Osteocyte (in vitro differentiated cells): ENCODE results near the gene PDE1C. TPM values are rescaled to one million over a fixed set of nuclear protein-coding genes. Genes with fewer than 3 reads are reported as not detected.
"Not testable (repeated sequence)": the region's sequence is repeated elsewhere in the genome, so short reads cannot be mapped to it uniquely, and the experiment has no call there.

ENCODE experiments used
- DNase-seq: peaks from one replicate; pipeline ENCODE4 v3.0.0; 2021; ENCODE audit warnings: mixed read lengths; ENCODE audit not compliant: unreplicated experiment; ENCODE audit errors: extremely low spot score
- H3K27ac Mint-ChIP-seq: one replicate; pipeline ENCODE4 v1.8.0; 2021; ENCODE audit warnings: mild to moderate bottlenecking, mixed read lengths; ENCODE audit not compliant: unreplicated experiment
- H3K27me3 Mint-ChIP-seq: one replicate; pipeline ENCODE4 v1.8.0; 2021; ENCODE audit warnings: mixed read lengths; ENCODE audit not compliant: unreplicated experiment
- H3K36me3 Mint-ChIP-seq: one replicate; pipeline ENCODE4 v1.8.0; 2021; ENCODE audit warnings: mixed read lengths; ENCODE audit not compliant: unreplicated experiment
- H3K4me1 Mint-ChIP-seq: one replicate; pipeline ENCODE4 v1.8.0; 2021; ENCODE audit warnings: mixed read lengths; ENCODE audit not compliant: unreplicated experiment
- H3K4me3 Mint-ChIP-seq: one replicate; pipeline ENCODE4 v1.8.0; 2021; ENCODE audit warnings: mild to moderate bottlenecking, moderate library complexity, mixed read lengths; ENCODE audit not compliant: unreplicated experiment
- H3K9me3 Mint-ChIP-seq: one replicate; pipeline ENCODE4 v1.8.0; 2021; ENCODE audit warnings: mixed read lengths; ENCODE audit not compliant: unreplicated experiment
- total RNA-seq: library from RNA; stranded (reverse); gene quantifications from 2 replicates; pipeline ENCODE4 v1.2.1, GENCODE V29; 2021
- TF ChIP-seq, protein P1 (sequence below): fragments of 200-600 bp; sonication (generic); IDR thresholded peaks from 2 replicates; pipeline ENCODE4 v1.5.0; 2021; ENCODE audit warnings: antibody characterized with exemption, mild to moderate bottlenecking, moderate library complexity

Gene PDE1C
- total RNA-seq, 1 donor from 2014 or later: 187 TPM

DNA sequence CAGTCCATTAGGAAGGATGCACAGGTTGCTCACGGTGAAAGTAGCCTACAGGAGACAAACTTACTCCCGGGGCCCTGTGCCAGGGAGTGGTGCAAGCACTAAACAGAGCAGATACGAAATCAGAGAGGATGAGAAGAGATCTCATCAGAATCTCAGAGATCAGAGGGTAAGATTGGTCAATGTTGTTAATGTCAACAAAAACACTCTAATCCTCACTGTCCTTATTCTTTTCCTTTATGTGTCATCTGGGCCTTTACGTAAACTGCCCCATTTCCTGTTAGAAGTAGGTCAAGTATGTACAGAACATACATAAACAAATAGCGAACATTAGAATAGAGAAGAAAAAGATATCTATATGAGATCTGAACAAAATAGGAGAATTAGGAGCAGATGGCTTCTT lies 220.1 kb downstream of the PDE1C start:
- DNase-seq: no peak
- H3K27me3 Mint-ChIP-seq: no peaks in the 10 kb centered on the region
- H3K36me3 Mint-ChIP-seq: peaks cover 42% of the 10 kb centered on the region
- no peak overlapping the region for H3K27ac Mint-ChIP-seq
- peaks cover 1% of the 10 kb centered on the region for H3K9me3 Mint-ChIP-seq
- H3K4me3 Mint-ChIP-seq: no peak overlapping the region
- TF ChIP-seq, protein P1, sequence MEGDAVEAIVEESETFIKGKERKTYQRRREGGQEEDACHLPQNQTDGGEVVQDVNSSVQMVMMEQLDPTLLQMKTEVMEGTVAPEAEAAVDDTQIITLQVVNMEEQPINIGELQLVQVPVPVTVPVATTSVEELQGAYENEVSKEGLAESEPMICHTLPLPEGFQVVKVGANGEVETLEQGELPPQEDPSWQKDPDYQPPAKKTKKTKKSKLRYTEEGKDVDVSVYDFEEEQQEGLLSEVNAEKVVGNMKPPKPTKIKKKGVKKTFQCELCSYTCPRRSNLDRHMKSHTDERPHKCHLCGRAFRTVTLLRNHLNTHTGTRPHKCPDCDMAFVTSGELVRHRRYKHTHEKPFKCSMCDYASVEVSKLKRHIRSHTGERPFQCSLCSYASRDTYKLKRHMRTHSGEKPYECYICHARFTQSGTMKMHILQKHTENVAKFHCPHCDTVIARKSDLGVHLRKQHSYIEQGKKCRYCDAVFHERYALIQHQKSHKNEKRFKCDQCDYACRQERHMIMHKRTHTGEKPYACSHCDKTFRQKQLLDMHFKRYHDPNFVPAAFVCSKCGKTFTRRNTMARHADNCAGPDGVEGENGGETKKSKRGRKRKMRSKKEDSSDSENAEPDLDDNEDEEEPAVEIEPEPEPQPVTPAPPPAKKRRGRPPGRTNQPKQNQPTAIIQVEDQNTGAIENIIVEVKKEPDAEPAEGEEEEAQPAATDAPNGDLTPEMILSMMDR: no peak
- peaks cover 12% of the 10 kb centered on the region for H3K4me1 Mint-ChIP-seq

DNA sequence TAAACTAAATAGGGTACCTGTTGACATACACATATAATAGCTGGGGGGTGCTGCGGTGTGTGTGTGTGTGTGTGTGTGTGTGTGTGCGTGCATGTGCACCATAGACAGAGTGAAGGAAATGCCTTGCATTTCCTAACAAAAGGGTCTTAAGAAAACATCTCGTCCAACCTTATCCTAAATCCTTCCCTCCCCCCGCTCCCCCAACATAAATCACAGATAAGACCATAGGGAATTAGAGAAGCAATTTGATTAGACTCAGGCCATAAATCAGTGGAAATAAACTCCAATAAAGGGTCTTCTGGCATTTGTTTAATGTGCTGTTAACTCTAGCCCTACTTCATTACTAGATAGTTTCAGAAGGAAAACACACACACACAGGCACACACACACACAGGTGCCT lies 234.7 kb downstream of the PDE1C start:
- H3K27me3 Mint-ChIP-seq: no peaks in the 10 kb centered on the region
- no peak for DNase-seq
- no peaks in the 10 kb centered on the region for H3K9me3 Mint-ChIP-seq
- peaks cover 40% of the 10 kb centered on the region for H3K36me3 Mint-ChIP-seq
- TF ChIP-seq, protein P1: no peak
- H3K4me1 Mint-ChIP-seq: peaks cover 7% of the 10 kb centered on the region
- no peak overlapping the region for H3K4me3 Mint-ChIP-seq
- no peak overlapping the region for H3K27ac Mint-ChIP-seq

DNA sequence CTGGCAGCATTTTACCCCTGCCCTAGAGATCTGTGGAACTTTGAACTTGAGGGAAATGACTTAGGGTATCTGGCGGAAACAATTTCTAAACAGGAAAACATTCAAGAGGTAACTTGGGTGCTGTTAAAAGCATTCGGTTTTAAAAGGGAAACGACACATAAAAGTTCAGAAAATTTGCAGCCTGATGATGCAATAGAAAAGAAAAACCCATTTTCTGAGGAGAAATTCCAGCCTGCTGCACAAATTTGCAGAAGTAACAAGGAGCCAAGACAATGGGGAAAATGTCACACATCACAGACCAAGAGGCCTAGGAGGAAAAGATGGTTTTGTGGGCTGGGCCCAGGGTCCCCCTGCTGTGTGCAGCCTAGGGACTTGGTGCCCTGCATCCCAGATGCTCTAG lies 236.6 kb downstream of the PDE1C start:
- H3K27ac Mint-ChIP-seq, H3K27me3 Mint-ChIP-seq, H3K9me3 Mint-ChIP-seq, H3K4me3 Mint-ChIP-seq, DNase-seq: not testable (repeated sequence)
- Mint-ChIP-seq H3K4me1 (peaks cover 26% of the 10 kb centered on the region), H3K36me3 (peaks cover 44% of the 10 kb centered on the region)

DNA sequence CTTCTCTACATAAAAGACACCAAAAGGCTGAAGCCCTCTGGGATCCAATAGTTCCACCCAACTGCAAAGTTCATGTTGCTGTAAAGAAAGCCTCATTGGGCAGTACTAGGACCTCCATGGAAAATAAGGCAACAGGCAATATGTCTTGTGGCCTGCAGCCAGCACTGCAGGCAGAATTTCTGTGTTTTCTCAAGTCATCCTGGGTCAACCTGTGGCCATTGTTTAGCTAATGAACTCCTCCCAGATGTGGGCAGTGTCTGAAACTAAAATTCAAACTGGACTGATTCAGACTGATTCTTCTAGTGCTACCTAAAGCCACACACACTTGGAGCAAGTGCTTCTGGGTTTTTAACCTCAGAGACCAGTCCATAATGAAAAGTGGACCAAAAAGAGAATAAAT lies 241.7 kb downstream of the PDE1C start:
- TF ChIP-seq, protein P1: no peak
- H3K4me3 Mint-ChIP-seq: no peak overlapping the region
- H3K4me1 Mint-ChIP-seq: peaks cover 42% of the 10 kb centered on the region
- H3K9me3 Mint-ChIP-seq: no peaks in the 10 kb centered on the region
- H3K36me3 Mint-ChIP-seq: peaks cover 47% of the 10 kb centered on the region
- no peak for DNase-seq
- H3K27ac Mint-ChIP-seq: no peak overlapping the region
- no peaks in the 10 kb centered on the region for H3K27me3 Mint-ChIP-seq

DNA sequence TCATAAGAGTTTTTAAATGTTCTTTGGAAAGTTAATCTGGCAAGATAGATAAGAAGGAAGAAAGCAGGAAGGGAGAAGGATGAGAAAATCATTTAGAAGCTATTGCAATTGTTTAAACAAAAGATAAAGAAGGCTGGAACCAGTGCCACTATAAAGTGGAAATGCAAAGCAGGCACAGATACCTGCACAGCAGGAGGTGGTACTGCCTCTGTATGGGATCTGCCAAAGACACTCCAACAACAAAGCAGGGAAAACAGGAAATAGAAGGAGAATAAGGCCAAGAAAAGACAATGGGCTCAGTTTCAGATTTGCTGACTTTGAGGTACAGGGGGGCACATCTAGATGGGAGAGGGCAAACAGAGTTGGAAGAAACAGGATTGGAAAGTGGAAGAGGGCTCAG lies 244.6 kb downstream of the PDE1C start:
- Mint-ChIP-seq H3K36me3 (peaks cover 59% of the 10 kb centered on the region), H3K27me3 (no peaks in the 10 kb centered on the region), H3K4me3 (no peak overlapping the region), H3K27ac (peak overlapping the region; percentile 65), H3K4me1 (peaks cover 36% of the 10 kb centered on the region), H3K9me3 (no peaks in the 10 kb centered on the region)
- DNase-seq: no peak
- TF ChIP-seq, protein P1: no peak

DNA sequence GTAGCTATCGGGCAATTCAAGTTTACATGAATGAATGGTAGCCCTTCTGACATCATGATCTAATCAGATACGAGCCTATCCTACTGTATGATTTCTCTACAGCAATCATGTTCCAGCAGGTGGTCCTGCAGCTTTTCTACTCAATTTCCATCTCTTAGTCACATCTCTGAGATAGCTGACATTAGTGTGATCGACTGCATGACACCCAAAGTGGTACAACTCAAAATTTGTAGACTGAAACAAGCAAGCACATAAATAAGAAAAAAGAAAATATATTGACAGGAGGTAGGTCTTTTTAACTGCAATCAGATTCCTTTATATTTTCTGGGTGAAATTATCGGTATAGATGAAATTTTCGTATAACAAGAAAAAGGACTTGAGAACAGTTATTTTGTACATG lies 251.2 kb downstream of the PDE1C start:
- H3K4me3 Mint-ChIP-seq: no peak overlapping the region
- H3K4me1 Mint-ChIP-seq: no peaks in the 10 kb centered on the region
- TF ChIP-seq, protein P1: no peak
- no peak overlapping the region for H3K27ac Mint-ChIP-seq
- H3K27me3 Mint-ChIP-seq: no peaks in the 10 kb centered on the region
- H3K36me3 Mint-ChIP-seq: peaks cover 56% of the 10 kb centered on the region
- DNase-seq: no peak
- no peaks in the 10 kb centered on the region for H3K9me3 Mint-ChIP-seq
